Measurements from ENCODE around the gene MAP3K6. TPM values are rescaled to one million over a fixed set of nuclear protein-coding genes. Genes with fewer than 3 reads are reported as not detected.
"Not testable (repeated sequence)": the region's sequence is repeated elsewhere in the genome, so short reads cannot be mapped to it uniquely, and the experiment has no call there.

Gene MAP3K6
- total RNA-seq, 6 experiments from 2014 or later, result 4.3 to 14.9 (median 5.6) TPM

DNA sequence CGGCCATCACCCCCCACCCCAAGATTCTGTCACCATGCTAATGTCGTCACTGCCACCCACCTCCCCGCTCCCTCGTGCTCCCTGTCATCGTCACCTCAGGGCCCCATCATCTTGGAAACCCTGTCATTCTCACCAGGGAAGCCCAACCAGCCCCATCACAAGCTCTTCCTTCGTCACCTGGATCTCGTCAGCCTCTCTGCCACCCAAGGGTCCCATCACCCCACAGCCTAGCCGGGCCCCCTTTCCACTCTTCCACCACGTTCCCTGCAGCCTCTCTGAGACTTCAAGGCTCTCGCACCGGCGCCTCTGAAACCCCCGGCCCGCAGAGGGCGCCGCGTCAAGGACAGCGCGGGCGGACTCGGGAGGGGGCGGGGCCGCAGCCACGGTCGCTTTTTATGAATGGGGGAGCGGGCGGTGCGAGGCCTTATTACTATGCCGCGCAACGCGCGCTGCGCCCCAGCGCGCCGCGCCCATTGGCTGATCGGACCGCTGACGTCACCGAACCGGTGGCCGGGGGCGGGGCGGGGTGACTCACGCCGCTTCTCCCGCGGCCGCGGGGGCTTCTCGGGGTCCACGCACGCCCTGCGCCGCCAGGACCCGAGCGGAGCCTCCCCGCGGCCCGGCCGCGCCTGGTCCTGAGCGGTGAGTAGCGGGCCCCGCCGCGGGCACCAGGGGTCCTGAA is 25.5 kb upstream of the MAP3K6 start, which contains the start of gene GPR3:
TSS of gene GPR3 (plus strand) at position 527 of the 682 bp plus-strand sequence. CDS start 1,177 bp downstream, outside the sequence.
- no peak for TF ChIP-seq POLR2A (IDR thresholded peaks at IDR 0.05)
- TF ChIP-seq, protein P1, sequence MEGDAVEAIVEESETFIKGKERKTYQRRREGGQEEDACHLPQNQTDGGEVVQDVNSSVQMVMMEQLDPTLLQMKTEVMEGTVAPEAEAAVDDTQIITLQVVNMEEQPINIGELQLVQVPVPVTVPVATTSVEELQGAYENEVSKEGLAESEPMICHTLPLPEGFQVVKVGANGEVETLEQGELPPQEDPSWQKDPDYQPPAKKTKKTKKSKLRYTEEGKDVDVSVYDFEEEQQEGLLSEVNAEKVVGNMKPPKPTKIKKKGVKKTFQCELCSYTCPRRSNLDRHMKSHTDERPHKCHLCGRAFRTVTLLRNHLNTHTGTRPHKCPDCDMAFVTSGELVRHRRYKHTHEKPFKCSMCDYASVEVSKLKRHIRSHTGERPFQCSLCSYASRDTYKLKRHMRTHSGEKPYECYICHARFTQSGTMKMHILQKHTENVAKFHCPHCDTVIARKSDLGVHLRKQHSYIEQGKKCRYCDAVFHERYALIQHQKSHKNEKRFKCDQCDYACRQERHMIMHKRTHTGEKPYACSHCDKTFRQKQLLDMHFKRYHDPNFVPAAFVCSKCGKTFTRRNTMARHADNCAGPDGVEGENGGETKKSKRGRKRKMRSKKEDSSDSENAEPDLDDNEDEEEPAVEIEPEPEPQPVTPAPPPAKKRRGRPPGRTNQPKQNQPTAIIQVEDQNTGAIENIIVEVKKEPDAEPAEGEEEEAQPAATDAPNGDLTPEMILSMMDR (IDR thresholded peaks at IDR 0.05), result peak; percentile 16 to 44 (median 41)
- ATAC-seq (peak; percentile 75 to 81 (median 75)), DNase-seq (peak; percentile 78 to 88 (median 78))
- H3K27me3 ChIP-seq, result no peaks in the 10 kb centered on the region
- peaks cover 0 to 6% (median 0%) of the 10 kb centered on the region in 4 donors for H3K4me1 ChIP-seq
- peak within 1 kb of the TSS; percentile 38 to 41 (median 40) for H3K4me3 ChIP-seq
- no peaks in the 10 kb centered on the region for H3K9me3 ChIP-seq
- intact Hi-C loops (cut with DNase I), result loop anchor here in 1 of 2 donors (5.0 kb wide), 2 partner anchors 35 to 90 kb away; no protein-coding TSS in a partner anchor
- peak within 1 kb of the TSS in 2 of 3 donors; percentile 33 to 44 for H3K27ac ChIP-seq
- no peaks in the 10 kb centered on the region for H3K36me3 ChIP-seq
- 3% methylated on average over 18 of the region's 69 CpGs for WGBS (ENCODE audit: insufficient coverage, low coverage, low lambda C conversion rate, missing lambda C conversion rate)

DNA sequence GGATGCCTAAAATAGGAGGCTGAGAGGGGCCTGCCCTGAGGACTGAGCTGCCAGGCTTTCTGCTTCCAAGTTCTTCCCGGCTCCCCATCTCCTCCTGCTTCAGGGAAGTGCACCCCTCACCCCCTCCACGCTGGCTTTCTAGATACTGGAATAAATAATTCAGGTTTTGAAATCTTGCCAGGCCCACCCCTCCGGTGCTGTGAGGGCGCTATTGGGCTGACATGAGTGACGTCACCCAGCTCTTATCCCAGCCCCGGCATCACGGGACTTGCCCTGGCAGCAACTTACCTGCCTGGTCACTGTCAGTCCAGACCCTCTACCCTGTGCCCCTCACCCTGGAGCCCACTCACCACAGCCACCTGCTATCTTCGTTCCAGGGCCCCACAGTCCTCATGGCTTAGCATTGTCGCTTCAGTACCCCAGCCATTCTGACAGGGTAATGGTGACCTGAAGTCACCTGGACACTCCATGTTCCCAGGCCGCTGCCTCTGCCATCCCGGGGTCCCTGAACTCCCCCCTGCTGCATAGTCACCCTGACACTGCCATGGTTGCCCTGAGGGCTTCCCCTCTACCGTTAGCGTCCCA is 24.8 kb upstream of the MAP3K6 start:
- intact Hi-C loops (cut with DNase I), result loop anchor here in 1 of 2 donors (5.0 kb wide), 2 partner anchors 34 to 89 kb away; no protein-coding TSS in a partner anchor
- no peaks in the 10 kb centered on the region for H3K9me3 ChIP-seq
- ATAC-seq (peak; percentile 18 to 37 (median 27)), DNase-seq (peak in 1 of 3 donors; percentile 68)
- peaks cover 0 to 6% (median 0%) of the 10 kb centered on the region in 4 donors for H3K4me1 ChIP-seq
- H3K36me3 ChIP-seq, result no peaks in the 10 kb centered on the region
- WGBS (ENCODE audit: insufficient coverage, low coverage, low lambda C conversion rate, missing lambda C conversion rate), result 8% methylated on average over 6 of the region's 13 CpGs
- no peaks in the 10 kb centered on the region for H3K27me3 ChIP-seq
- H3K4me3 ChIP-seq, result no peak overlapping the region
- TF ChIP-seq, protein P1 (IDR thresholded peaks at IDR 0.05), result no peak
- no peak for TF ChIP-seq POLR2A (IDR thresholded peaks at IDR 0.05)
- peak overlapping the region; percentile 33 to 54 (median 44) for H3K27ac ChIP-seq

DNA sequence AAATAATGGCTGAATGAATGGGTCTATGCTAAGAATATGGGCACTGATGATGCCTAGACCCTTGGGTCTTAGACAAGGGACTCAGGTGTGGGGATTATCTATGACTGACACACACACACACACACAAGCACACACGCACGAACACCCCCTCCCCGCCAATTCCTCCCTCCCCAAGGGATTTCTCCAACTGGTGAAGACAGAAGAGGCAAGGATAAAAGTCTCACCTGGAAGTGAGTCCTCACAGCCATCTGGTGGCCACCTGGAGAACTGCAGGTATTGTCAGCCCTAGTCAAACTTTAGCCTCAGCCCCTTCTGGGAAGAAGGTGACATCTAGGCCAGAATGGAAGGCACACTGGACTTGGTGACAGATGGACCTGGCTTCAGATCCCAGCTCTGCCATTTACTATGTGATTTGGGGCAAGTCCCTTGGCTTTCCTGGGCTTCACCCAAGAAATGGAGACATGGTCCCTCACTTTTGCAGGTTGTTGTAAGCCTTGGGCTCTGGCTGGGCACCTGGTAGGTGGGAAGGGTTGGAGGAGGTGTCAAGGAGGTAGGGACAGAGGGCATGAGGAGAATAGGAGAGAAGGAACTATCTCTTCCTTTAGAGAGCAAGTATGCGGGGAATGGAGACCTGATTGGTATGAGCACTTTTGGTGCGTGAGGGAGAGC is 21.7 kb upstream of the MAP3K6 start:
- Histone ChIP-seq H3K36me3 (no peaks in the 10 kb centered on the region), H3K4me1 (peaks cover 0 to 6% (median 0%) of the 10 kb centered on the region in 4 donors), H3K4me3 (no peak overlapping the region), H3K27ac (no peak overlapping the region), H3K27me3 (no peaks in the 10 kb centered on the region), H3K9me3 (no peaks in the 10 kb centered on the region)
- TF ChIP-seq, protein P1 (IDR thresholded peaks at IDR 0.05), result peak; percentile 70 to 85 (median 76)
- TF ChIP-seq POLR2A (IDR thresholded peaks at IDR 0.05), result no peak
- ATAC-seq, result peak; percentile 65 to 77 (median 70)
- DNase-seq, result peak in 2 of 3 donors; percentile 72 to 78
- WGBS (ENCODE audit: insufficient coverage, low coverage, low lambda C conversion rate, missing lambda C conversion rate), result 39% methylated on average over 4 of the region's 5 CpGs
- intact Hi-C loops (cut with DNase I), result no loop called here

DNA sequence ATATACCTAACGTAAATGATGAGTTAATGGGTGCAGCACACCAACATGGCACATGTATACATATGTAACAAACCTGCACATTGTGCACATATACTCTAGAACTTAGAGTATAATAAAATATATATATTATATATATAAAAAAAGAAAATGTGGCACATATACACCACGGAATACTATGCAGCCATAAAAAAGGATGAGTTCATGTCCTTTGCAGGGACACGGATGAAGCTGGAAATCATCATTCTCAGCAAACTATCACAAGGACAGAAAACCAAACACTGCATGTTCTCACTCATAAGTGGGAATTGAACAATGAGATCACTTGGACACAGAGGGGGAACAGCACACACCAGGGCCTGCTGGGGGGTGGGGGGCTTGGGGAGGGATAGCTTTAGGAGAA is 18.0 kb upstream of the MAP3K6 start:
- ATAC-seq; DNase-seq; intact Hi-C loops (cut with DNase I): not testable (repeated sequence)

More for the DNA sequence above, 18.0 kb upstream of the MAP3K6 start:
- WGBS (ENCODE audit: insufficient coverage, low coverage, low lambda C conversion rate, missing lambda C conversion rate), result 81% methylated on average over 3 of the region's 3 CpGs
- not testable (repeated sequence) for H3K36me3 ChIP-seq, H3K4me3 ChIP-seq, H3K27me3 ChIP-seq, H3K4me1 ChIP-seq, H3K9me3 ChIP-seq, H3K27ac ChIP-seq
